Vagina (tissue), 2 donors: ENCODE data around the gene OXCT1.

Source experiments
- POLR2AphosphoS5 ChIP-seq, 2 donors: sonication (generic); formaldehyde crosslinking; IDR thresholded peaks; one replicate each; pipeline ENCODE4 v1.9.0; 2017; ENCODE audit warnings: antibody characterized with exemption in 2 of 2, mild to moderate bottlenecking in 2 of 2, low read depth in 1 of 2; ENCODE audit not compliant: insufficient read depth in 1 of 2
- TF ChIP-seq, protein P1 (sequence below), 3 experiments: fragments of 450-650 bp in 2 of 3; fragments of 200-600 bp in 1 of 3; sonication (generic) in 1 of 3; IDR thresholded peaks; one replicate each; pipeline ENCODE4 v1.5.1; 2017 to 2019; ENCODE audit warnings: antibody characterized with exemption in 3 of 3, mild to moderate bottlenecking in 2 of 3, moderate library complexity in 2 of 3

DNA sequence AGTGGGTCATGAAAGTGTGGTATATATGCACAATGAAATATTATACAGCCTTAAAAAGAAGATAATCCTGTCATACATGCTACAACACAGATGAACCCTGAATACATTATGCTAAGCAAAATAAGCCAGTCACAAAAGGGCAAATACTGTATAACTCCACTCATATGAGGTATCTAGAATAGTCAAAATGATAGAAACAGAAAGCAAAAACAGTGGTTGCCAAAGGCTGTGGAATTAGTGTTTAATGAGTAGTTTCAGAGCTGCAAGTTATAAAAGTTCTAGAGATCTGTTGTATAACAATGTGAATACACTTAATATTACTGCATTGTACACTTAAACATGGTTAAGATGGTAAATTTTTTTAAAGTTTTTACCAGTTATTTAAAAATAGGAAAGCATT, 135.0 kb downstream of the OXCT1 start:
- TF ChIP-seq, protein P1, sequence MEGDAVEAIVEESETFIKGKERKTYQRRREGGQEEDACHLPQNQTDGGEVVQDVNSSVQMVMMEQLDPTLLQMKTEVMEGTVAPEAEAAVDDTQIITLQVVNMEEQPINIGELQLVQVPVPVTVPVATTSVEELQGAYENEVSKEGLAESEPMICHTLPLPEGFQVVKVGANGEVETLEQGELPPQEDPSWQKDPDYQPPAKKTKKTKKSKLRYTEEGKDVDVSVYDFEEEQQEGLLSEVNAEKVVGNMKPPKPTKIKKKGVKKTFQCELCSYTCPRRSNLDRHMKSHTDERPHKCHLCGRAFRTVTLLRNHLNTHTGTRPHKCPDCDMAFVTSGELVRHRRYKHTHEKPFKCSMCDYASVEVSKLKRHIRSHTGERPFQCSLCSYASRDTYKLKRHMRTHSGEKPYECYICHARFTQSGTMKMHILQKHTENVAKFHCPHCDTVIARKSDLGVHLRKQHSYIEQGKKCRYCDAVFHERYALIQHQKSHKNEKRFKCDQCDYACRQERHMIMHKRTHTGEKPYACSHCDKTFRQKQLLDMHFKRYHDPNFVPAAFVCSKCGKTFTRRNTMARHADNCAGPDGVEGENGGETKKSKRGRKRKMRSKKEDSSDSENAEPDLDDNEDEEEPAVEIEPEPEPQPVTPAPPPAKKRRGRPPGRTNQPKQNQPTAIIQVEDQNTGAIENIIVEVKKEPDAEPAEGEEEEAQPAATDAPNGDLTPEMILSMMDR (IDR thresholded peaks at IDR 0.05), result no peak
- TF ChIP-seq POLR2AphosphoS5 (IDR thresholded peaks at IDR 0.05; ENCODE audit: insufficient read depth in 1 of 2, low read depth in 1 of 2), result no peak
